ENCODE measurements around the gene TYW1B.
"Not testable (repeated sequence)": the region's sequence is repeated elsewhere in the genome, so short reads cannot be mapped to it uniquely, and the experiment has no call there.

Gene TYW1B

GRCh38 chr7:72577107-72577506, 250.9 kb downstream of the TYW1B start:
- Histone ChIP-seq H3K9ac (ENCODE audit: low read length in 5 of 5) (no peak overlapping the region), H3K27ac (ENCODE audit: low read depth, low read length) (no peak overlapping the region), H3K9me3 (ENCODE audit: control insufficient read depth in 5 of 5, low read length in 5 of 5) (no peaks in the 10 kb centered on the region), H3K36me3 (ENCODE audit: control insufficient read depth in 5 of 5, insufficient read depth in 5 of 5, low read length in 5 of 5) (peaks cover 0 to 2% (median 0%) of the 10 kb centered on the region in 5 donors), H3K4me1 (ENCODE audit: control insufficient read depth in 5 of 5, insufficient read depth in 5 of 5, low read length in 5 of 5) (peaks cover 0 to 3% (median 0%) of the 10 kb centered on the region in 5 donors), H3K4me3 (ENCODE audit: low read depth in 1 of 5, low read length in 5 of 5) (no peak overlapping the region), H3K27me3 (ENCODE audit: control insufficient read depth in 5 of 5, insufficient read depth in 4 of 5, low read length in 5 of 5) (no peaks in the 10 kb centered on the region)

- not testable (repeated sequence) for H3K9me3 ChIP-seq (ENCODE audit: control insufficient read depth in 5 of 5, low read length in 5 of 5); H3K36me3 ChIP-seq (ENCODE audit: control insufficient read depth in 5 of 5, insufficient read depth in 5 of 5, low read length in 5 of 5); H3K27me3 ChIP-seq (ENCODE audit: control insufficient read depth in 5 of 5, insufficient read depth in 4 of 5, low read length in 5 of 5); H3K9ac ChIP-seq (ENCODE audit: low read length in 5 of 5); H3K4me1 ChIP-seq (ENCODE audit: control insufficient read depth in 5 of 5, insufficient read depth in 5 of 5, low read length in 5 of 5); H3K27ac ChIP-seq (ENCODE audit: low read depth, low read length); H3K4me3 ChIP-seq (ENCODE audit: low read depth in 1 of 5, low read length in 5 of 5)
These were observed 266.0 kb downstream of the TYW1B start for GRCh38 chr7:72561988-72562387.

GRCh38 chr7:72559546-72559945, 268.5 kb downstream of the TYW1B start:
- not testable (repeated sequence) for H3K9me3 ChIP-seq (ENCODE audit: control insufficient read depth in 5 of 5, low read length in 5 of 5); H3K27me3 ChIP-seq (ENCODE audit: control insufficient read depth in 5 of 5, insufficient read depth in 4 of 5, low read length in 5 of 5); H3K4me3 ChIP-seq (ENCODE audit: low read depth in 1 of 5, low read length in 5 of 5); H3K27ac ChIP-seq (ENCODE audit: low read depth, low read length); H3K9ac ChIP-seq (ENCODE audit: low read length in 5 of 5); H3K36me3 ChIP-seq (ENCODE audit: control insufficient read depth in 5 of 5, insufficient read depth in 5 of 5, low read length in 5 of 5); H3K4me1 ChIP-seq (ENCODE audit: control insufficient read depth in 5 of 5, insufficient read depth in 5 of 5, low read length in 5 of 5)

- not testable (repeated sequence) for H3K4me3 ChIP-seq (ENCODE audit: low read depth in 1 of 5, low read length in 5 of 5); H3K27me3 ChIP-seq (ENCODE audit: control insufficient read depth in 5 of 5, insufficient read depth in 4 of 5, low read length in 5 of 5); H3K9ac ChIP-seq (ENCODE audit: low read length in 5 of 5); H3K9me3 ChIP-seq (ENCODE audit: control insufficient read depth in 5 of 5, low read length in 5 of 5); H3K36me3 ChIP-seq (ENCODE audit: control insufficient read depth in 5 of 5, insufficient read depth in 5 of 5, low read length in 5 of 5); H3K27ac ChIP-seq (ENCODE audit: low read depth, low read length); H3K4me1 ChIP-seq (ENCODE audit: control insufficient read depth in 5 of 5, insufficient read depth in 5 of 5, low read length in 5 of 5)
These were observed 271.3 kb downstream of the TYW1B start for GRCh38 chr7:72556733-72557132.

GRCh38 chr7:72555238-72555637, 272.8 kb downstream of the TYW1B start:
- H3K36me3 ChIP-seq (ENCODE audit: control insufficient read depth in 5 of 5, insufficient read depth in 5 of 5, low read length in 5 of 5); H3K9ac ChIP-seq (ENCODE audit: low read length in 5 of 5); H3K9me3 ChIP-seq (ENCODE audit: control insufficient read depth in 5 of 5, low read length in 5 of 5); H3K4me1 ChIP-seq (ENCODE audit: control insufficient read depth in 5 of 5, insufficient read depth in 5 of 5, low read length in 5 of 5); H3K4me3 ChIP-seq (ENCODE audit: low read depth in 1 of 5, low read length in 5 of 5); H3K27ac ChIP-seq (ENCODE audit: low read depth, low read length); H3K27me3 ChIP-seq (ENCODE audit: control insufficient read depth in 5 of 5, insufficient read depth in 4 of 5, low read length in 5 of 5): not testable (repeated sequence)

GRCh38 chr7:72554401-72554800, 273.6 kb downstream of the TYW1B start:
- H3K9me3 ChIP-seq (ENCODE audit: control insufficient read depth in 5 of 5, low read length in 5 of 5); H3K27me3 ChIP-seq (ENCODE audit: control insufficient read depth in 5 of 5, insufficient read depth in 4 of 5, low read length in 5 of 5); H3K4me3 ChIP-seq (ENCODE audit: low read depth in 1 of 5, low read length in 5 of 5); H3K9ac ChIP-seq (ENCODE audit: low read length in 5 of 5); H3K27ac ChIP-seq (ENCODE audit: low read depth, low read length); H3K4me1 ChIP-seq (ENCODE audit: control insufficient read depth in 5 of 5, insufficient read depth in 5 of 5, low read length in 5 of 5); H3K36me3 ChIP-seq (ENCODE audit: control insufficient read depth in 5 of 5, insufficient read depth in 5 of 5, low read length in 5 of 5): not testable (repeated sequence)

- H3K4me3 ChIP-seq (ENCODE audit: low read depth in 1 of 5, low read length in 5 of 5); H3K9ac ChIP-seq (ENCODE audit: low read length in 5 of 5); H3K9me3 ChIP-seq (ENCODE audit: control insufficient read depth in 5 of 5, low read length in 5 of 5); H3K4me1 ChIP-seq (ENCODE audit: control insufficient read depth in 5 of 5, insufficient read depth in 5 of 5, low read length in 5 of 5); H3K27ac ChIP-seq (ENCODE audit: low read depth, low read length); H3K36me3 ChIP-seq (ENCODE audit: control insufficient read depth in 5 of 5, insufficient read depth in 5 of 5, low read length in 5 of 5); H3K27me3 ChIP-seq (ENCODE audit: control insufficient read depth in 5 of 5, insufficient read depth in 4 of 5, low read length in 5 of 5): not testable (repeated sequence)
These were observed 277.5 kb downstream of the TYW1B start for GRCh38 chr7:72550454-72550853.

GRCh38 chr7:72546586-72547237, 281.3 kb downstream of the TYW1B start:
- not testable (repeated sequence) for H3K9ac ChIP-seq (ENCODE audit: low read length in 5 of 5); H3K9me3 ChIP-seq (ENCODE audit: control insufficient read depth in 5 of 5, low read length in 5 of 5); H3K36me3 ChIP-seq (ENCODE audit: control insufficient read depth in 5 of 5, insufficient read depth in 5 of 5, low read length in 5 of 5); H3K27me3 ChIP-seq (ENCODE audit: control insufficient read depth in 5 of 5, insufficient read depth in 4 of 5, low read length in 5 of 5); H3K27ac ChIP-seq (ENCODE audit: low read depth, low read length); H3K4me3 ChIP-seq (ENCODE audit: low read depth in 1 of 5, low read length in 5 of 5); H3K4me1 ChIP-seq (ENCODE audit: control insufficient read depth in 5 of 5, insufficient read depth in 5 of 5, low read length in 5 of 5)

- not testable (repeated sequence) for H3K9me3 ChIP-seq (ENCODE audit: control insufficient read depth in 5 of 5, low read length in 5 of 5); H3K36me3 ChIP-seq (ENCODE audit: control insufficient read depth in 5 of 5, insufficient read depth in 5 of 5, low read length in 5 of 5); H3K9ac ChIP-seq (ENCODE audit: low read length in 5 of 5); H3K4me1 ChIP-seq (ENCODE audit: control insufficient read depth in 5 of 5, insufficient read depth in 5 of 5, low read length in 5 of 5); H3K4me3 ChIP-seq (ENCODE audit: low read depth in 1 of 5, low read length in 5 of 5); H3K27ac ChIP-seq (ENCODE audit: low read depth, low read length); H3K27me3 ChIP-seq (ENCODE audit: control insufficient read depth in 5 of 5, insufficient read depth in 4 of 5, low read length in 5 of 5)
These were observed 283.5 kb downstream of the TYW1B start for GRCh38 chr7:72544531-72544930.

- Histone ChIP-seq H3K9me3 (ENCODE audit: control insufficient read depth in 5 of 5, low read length in 5 of 5) (no peaks in the 10 kb centered on the region), H3K4me3 (ENCODE audit: low read depth in 1 of 5, low read length in 5 of 5) (no peak overlapping the region), H3K27me3 (ENCODE audit: control insufficient read depth in 5 of 5, insufficient read depth in 4 of 5, low read length in 5 of 5) (no peaks in the 10 kb centered on the region), H3K36me3 (ENCODE audit: control insufficient read depth in 5 of 5, insufficient read depth in 5 of 5, low read length in 5 of 5) (no peaks in the 10 kb centered on the region), H3K4me1 (ENCODE audit: control insufficient read depth in 5 of 5, insufficient read depth in 5 of 5, low read length in 5 of 5) (no peaks in the 10 kb centered on the region), H3K9ac (ENCODE audit: low read length in 5 of 5) (no peak overlapping the region), H3K27ac (ENCODE audit: low read depth, low read length) (no peak overlapping the region)
These were observed 287.1 kb downstream of the TYW1B start for GRCh38 chr7:72540923-72541322.

- no peak overlapping the region for H3K4me3 ChIP-seq (ENCODE audit: low read depth in 1 of 5, low read length in 5 of 5)
- no peak overlapping the region for H3K27ac ChIP-seq (ENCODE audit: low read depth, low read length)
- H3K4me1 ChIP-seq (ENCODE audit: control insufficient read depth in 5 of 5, insufficient read depth in 5 of 5, low read length in 5 of 5): no peaks in the 10 kb centered on the region
- H3K9ac ChIP-seq (ENCODE audit: low read length in 5 of 5): no peak overlapping the region
- no peaks in the 10 kb centered on the region for H3K9me3 ChIP-seq (ENCODE audit: control insufficient read depth in 5 of 5, low read length in 5 of 5)
- H3K36me3 ChIP-seq (ENCODE audit: control insufficient read depth in 5 of 5, insufficient read depth in 5 of 5, low read length in 5 of 5): no peaks in the 10 kb centered on the region
- H3K27me3 ChIP-seq (ENCODE audit: control insufficient read depth in 5 of 5, insufficient read depth in 4 of 5, low read length in 5 of 5): no peaks in the 10 kb centered on the region
These were observed 287.8 kb downstream of the TYW1B start for GRCh38 chr7:72540106-72540611.
